Chondrocyte (in vitro differentiated cells): ENCODE results near the gene FBXO39. TPM values are rescaled to one million over a fixed set of nuclear protein-coding genes. Genes with fewer than 3 reads are reported as not detected.

Experiments
- DNase-seq: peaks from one replicate; pipeline ENCODE4 v3.0.0; 2021; ENCODE audit warnings: mixed read lengths, low spot score
- H3K27ac Mint-ChIP-seq: one replicate; pipeline ENCODE4 v1.8.0; 2021; ENCODE audit warnings: mild to moderate bottlenecking, moderate library complexity, mixed read lengths; ENCODE audit not compliant: unreplicated experiment
- H3K27me3 Mint-ChIP-seq: 2 replicates; pipeline ENCODE4 v1.8.0; 2021; ENCODE audit warnings: low read depth, mixed read lengths
- H3K36me3 Mint-ChIP-seq: 2 replicates; pipeline ENCODE4 v1.8.0; 2021; ENCODE audit warnings: low read depth, mixed read lengths
- H3K4me1 Mint-ChIP-seq: 2 replicates; pipeline ENCODE4 v1.8.0; 2021; ENCODE audit warnings: low read depth, mild to moderate bottlenecking, mixed read lengths
- H3K4me3 Mint-ChIP-seq: one replicate; pipeline ENCODE4 v1.8.0; 2021; ENCODE audit warnings: mild to moderate bottlenecking, moderate library complexity, mixed read lengths; ENCODE audit not compliant: unreplicated experiment
- H3K9me3 Mint-ChIP-seq: 2 replicates; pipeline ENCODE4 v1.8.0; 2021; ENCODE audit warnings: low read depth, mixed read lengths
- CTCF ChIP-seq: fragments of 200-600 bp; sonication (generic); IDR thresholded peaks from 2 replicates; pipeline ENCODE4 v1.5.0; 2021; ENCODE audit warnings: antibody characterized with exemption, mild to moderate bottlenecking, moderate library complexity
- total RNA-seq: library from RNA; stranded (reverse); gene quantifications from 3 replicates; pipeline ENCODE4 v1.2.1, GENCODE V29; 2021

The FBXO39 gene
- total RNA-seq, 1 donor from 2014 or later, result not detected

DNA sequence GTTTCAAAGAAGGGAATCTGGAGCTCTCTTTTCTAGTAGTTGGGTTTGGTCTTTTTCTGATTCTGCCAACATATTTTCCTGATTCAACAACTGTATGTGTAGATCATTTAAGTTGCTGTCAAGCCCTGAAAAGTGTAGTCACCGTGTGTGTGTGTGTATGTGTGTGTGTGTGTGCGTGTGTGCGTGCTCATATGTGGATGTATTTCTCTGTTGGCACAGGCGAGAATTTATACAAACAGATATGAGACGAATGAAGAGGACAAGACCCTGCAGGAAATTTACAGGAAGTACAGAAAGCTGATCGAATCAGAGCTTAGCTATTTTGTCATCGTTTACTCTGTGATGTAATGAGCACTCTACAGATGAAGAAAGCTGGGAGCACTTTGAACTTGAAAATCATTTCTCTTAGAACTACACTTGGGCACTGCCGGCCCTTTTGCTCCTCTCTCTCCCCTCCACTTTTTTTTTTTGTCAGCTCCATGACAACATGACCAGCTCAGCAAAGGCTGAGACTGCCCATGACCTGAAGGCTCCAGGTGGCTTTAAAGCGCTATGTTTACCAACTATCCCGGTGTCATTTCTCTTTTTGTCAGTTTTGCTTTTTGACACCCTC lies 11.2 kb downstream of the FBXO39 start:
- Mint-ChIP-seq H3K27ac (no peak overlapping the region), H3K4me3 (no peak overlapping the region), H3K4me1 (peaks cover 4% of the 10 kb centered on the region), H3K36me3 (no peaks in the 10 kb centered on the region), H3K9me3 (peaks cover 5% of the 10 kb centered on the region), H3K27me3 (peaks cover 75% of the 10 kb centered on the region)
- no peak for TF ChIP-seq CTCF
- no peak for DNase-seq

DNA sequence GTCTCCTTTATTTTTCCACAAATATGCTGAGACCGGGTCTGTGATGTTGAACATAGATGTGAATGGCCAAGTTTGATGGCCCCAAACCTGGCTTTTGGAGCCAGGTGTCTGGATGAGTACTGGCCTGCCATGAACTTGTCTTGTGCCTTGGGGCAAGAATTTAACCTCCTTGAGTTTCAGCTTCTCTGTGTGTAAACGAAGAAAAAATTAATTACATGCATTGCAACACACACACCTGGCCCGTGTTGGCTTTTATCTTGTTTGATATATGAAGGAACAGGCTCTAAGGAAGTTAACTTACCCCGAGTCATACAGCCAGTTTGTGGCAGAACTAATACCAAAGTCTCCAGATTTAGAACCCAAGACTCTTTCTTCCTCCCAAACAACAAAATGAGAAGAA lies 13.1 kb downstream of the FBXO39 start:
- H3K27me3 Mint-ChIP-seq, result peaks cover 69% of the 10 kb centered on the region
- H3K36me3 Mint-ChIP-seq, result no peaks in the 10 kb centered on the region

DNA sequence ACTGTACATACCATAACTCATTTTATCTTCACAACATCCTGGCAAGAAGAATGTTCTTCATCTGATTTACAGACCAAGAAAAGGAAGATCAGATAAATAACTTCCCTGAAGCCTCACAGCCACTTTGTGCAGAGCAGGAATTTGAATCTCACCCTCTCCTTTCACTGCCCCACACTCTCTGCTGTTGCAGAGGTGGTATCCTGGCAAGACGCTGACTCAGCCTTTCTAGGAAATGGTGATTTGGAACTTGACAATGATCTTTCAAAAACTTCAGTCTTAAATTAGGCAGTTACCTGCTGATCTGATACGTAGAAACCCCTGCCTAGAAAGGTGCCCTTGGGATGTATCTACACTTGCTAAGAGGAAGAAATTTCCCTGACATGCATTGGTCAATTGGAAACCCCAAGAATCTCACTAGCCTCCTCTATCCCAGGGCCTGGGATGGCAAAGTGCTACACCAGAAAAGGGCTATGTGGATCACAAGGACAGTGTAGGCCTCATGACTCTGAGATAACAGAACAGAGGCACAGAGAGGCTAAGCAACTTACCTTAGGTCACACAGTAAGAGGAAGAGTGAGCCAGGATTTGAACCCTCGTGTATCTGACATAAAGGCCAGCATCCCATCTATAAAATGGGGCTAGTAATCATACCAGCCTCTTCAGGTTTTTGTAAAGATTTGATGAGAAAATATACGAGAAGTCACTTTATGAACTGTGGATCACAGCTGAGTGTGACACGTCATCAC lies 17.9 kb downstream of the FBXO39 start:
- TF ChIP-seq CTCF, result no peak
- Mint-ChIP-seq H3K27me3 (peaks cover 58% of the 10 kb centered on the region), H3K27ac (no peak overlapping the region), H3K4me1 (no peaks in the 10 kb centered on the region), H3K36me3 (no peaks in the 10 kb centered on the region), H3K4me3 (no peak overlapping the region), H3K9me3 (no peaks in the 10 kb centered on the region)
- no peak for DNase-seq

More for the DNA sequence above, 13.1 kb downstream of the FBXO39 start:
- no peak overlapping the region for H3K4me3 Mint-ChIP-seq
- no peak for TF ChIP-seq CTCF
- no peak for DNase-seq
- peaks cover 5% of the 10 kb centered on the region for H3K9me3 Mint-ChIP-seq
- H3K27ac Mint-ChIP-seq, result no peak overlapping the region
- peaks cover 4% of the 10 kb centered on the region for H3K4me1 Mint-ChIP-seq

- TF ChIP-seq CTCF, result no peak
- no peaks in the 10 kb centered on the region for H3K9me3 Mint-ChIP-seq
- no peaks in the 10 kb centered on the region for H3K36me3 Mint-ChIP-seq
- DNase-seq, result no peak
- no peaks in the 10 kb centered on the region for H3K4me1 Mint-ChIP-seq
- peaks cover 38% of the 10 kb centered on the region for H3K27me3 Mint-ChIP-seq
- no peak overlapping the region for H3K27ac Mint-ChIP-seq
- no peak overlapping the region for H3K4me3 Mint-ChIP-seq
These were observed 20.2 kb downstream of the FBXO39 start for GRCh38 chr17:6796017-6796886.

DNA sequence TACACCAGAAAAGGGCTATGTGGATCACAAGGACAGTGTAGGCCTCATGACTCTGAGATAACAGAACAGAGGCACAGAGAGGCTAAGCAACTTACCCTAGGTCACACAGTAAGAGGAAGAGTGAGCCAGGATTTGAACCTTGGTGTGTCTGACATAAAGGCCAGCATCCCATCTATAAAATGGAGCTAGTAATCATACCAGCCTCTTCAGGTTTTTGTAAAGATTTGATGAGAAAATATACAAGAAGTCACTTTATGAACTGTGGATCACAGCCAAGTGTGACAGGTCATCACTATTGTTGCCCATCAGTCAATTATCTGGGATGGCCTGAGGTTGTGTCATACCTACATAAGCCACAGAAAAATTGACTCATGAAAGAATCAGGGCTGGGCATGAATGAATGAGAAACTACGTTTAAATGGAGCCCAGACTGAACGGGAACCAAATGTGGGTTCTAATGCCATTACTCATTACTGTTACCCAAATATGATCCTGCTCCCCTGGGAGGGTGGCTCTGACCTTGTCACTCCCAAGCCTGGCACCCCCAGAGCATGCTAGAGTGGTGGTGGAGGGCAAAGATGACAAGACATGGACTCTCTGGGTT lies 21.0 kb downstream of the FBXO39 start:
- Mint-ChIP-seq H3K4me3 (no peak overlapping the region), H3K36me3 (no peaks in the 10 kb centered on the region), H3K27me3 (peaks cover 32% of the 10 kb centered on the region), H3K9me3 (no peaks in the 10 kb centered on the region), H3K27ac (no peak overlapping the region), H3K4me1 (no peaks in the 10 kb centered on the region)
- TF ChIP-seq CTCF, result no peak
- no peak for DNase-seq
